Erythroblast (primary cell): Measurements from ENCODE around the gene COX6B2.

Experiments used
- GATA1 ChIP-seq: IDR thresholded peaks from 2 replicates; pipeline ENCODE4 v1.6.1; 2011; ENCODE audit warnings: low read depth, mild to moderate bottlenecking, control low read depth, low read length, moderate library complexity
- POLR2A ChIP-seq: IDR thresholded peaks from 2 replicates; pipeline ENCODE4 v1.6.1; 2011; ENCODE audit warnings: mild to moderate bottlenecking, low read length

GRCh38 chr19:55370305-55370988 lies 15.9 kb upstream of the COX6B2 start, which contains the start of gene IL11:
- TF ChIP-seq POLR2A (no peak), GATA1 (no peak)
